Stimulated activated CD4-positive, alpha-beta T cell treated with anti-CD3 and anti-CD28 coated beads, TNF-alpha, amount 100 ng/mL, for 4 hours (primary cell): Measurements from ENCODE around the gene NKAIN2.

ENCODE experiments used
- DNase-seq, 3 experiments: peaks; one replicate each; pipeline ENCODE4 v3.0.0-alpha.2; 2020; ENCODE audit warnings: low read depth in 3 of 3

The NKAIN2 gene

DNA sequence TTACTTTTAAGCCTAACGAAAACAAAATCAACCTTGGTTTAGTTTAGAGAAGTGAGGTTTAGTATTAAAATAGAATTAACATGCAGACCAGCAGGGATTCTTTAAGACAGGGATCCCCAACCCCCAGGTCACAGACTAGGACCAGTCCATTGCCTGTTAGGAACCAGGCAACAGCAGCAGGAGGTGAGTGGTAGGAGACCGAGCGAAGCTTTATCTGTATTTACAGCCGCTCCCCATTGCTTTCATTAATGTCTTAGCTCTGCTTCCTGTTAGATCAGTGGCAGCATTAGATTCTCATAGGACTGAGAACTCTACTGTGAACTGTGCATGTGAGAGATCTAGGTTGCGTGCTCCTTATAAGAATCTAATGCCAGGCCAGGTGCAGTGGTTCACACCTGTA, 225.9 kb downstream of the NKAIN2 start:
- no peak for DNase-seq

DNA sequence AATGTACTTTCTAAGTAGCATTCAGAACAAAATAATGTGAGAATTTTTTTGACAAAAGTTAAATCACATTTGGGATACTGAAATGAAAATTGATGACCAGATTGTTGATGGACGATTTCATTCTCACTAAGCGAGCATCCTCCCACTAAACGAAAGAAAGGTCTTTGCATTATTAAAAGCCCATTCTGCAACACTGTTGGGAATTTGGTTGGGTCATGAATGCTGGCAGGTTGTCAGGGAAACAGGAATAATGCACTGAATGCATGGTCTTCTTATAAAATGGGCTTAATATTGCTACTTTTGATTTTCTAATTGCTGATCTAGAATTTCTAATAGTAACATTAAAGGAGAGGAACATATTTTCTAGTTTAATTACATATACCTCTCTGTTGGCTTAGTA, 229.8 kb downstream of the NKAIN2 start:
- DNase-seq = no peak

DNA sequence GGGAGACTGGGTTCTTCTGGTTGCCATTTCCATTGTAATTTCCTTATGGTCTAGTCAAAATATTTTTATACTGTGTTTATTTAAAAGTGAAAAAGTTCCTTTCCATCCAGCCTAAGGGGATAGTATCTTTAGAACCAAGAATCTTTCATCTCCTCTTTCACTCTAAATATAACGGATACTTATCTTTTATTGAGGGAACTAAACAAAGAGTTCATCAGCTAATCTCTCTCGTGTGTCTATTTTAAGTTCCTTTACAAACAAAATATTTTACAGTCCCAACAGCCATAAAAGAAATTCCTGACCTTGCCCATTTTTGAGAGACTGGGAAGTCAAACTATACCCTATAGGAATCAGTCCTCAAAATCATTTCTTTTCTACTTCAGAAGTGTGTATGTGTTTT, 232.7 kb downstream of the NKAIN2 start:
- no peak for DNase-seq

DNA sequence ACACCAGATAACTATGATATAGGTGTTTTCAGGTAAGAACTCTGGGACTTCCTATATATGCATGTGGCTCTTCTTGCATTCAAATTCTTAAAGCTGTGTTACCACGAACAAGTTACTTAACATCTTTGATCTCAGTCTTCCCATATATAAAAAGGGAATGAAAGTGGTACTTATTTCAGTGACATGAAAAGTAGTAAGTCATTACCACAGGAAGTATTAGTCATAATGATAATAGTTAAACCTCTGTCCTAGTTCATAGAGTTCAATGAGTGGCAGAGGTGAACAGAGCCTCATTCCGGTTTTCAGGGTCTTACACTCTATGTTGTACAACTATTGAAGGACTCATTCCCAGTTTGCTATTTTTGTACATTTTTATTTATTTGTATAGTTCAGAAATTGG, 237.0 kb downstream of the NKAIN2 start:
- no peak for DNase-seq

DNA sequence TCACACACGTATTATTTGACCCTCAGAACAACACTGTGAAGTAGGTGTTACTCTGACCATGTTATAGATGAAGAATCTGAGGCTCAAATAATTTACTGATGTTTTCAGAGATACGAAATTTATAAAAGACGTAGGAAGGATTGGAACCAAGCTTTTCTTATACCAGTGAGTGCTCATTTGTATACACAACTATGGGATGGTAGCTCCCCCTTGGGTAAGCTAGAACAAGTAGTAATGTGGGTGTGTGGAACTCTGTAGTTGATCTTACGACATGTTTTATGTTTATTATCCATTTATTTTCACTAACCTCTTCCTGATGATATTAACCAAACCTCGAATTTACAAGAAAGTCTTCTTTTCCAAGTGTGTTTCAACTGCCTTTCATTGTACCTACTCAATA, 248.5 kb downstream of the NKAIN2 start:
- no peak for DNase-seq

DNA sequence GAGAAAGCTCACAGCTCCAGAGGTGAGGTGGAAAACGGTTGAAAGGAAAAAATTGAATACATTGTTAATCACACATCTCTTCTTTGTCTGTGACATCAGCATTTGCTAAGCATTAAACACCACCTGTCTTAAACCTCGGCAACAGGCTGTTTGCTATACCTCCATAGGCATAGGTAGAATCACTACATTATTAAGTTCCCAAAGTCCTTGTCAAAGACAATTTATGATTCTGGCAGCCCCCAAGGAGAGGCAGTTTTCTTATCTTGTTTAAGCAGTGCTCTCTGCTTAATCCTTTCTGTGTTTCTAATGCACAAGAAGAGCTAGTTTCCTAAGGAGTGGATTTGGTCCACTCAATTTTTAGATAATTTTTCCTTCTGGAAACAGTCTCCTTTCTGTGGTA, 249.7 kb downstream of the NKAIN2 start:
- DNase-seq = no peak

DNA sequence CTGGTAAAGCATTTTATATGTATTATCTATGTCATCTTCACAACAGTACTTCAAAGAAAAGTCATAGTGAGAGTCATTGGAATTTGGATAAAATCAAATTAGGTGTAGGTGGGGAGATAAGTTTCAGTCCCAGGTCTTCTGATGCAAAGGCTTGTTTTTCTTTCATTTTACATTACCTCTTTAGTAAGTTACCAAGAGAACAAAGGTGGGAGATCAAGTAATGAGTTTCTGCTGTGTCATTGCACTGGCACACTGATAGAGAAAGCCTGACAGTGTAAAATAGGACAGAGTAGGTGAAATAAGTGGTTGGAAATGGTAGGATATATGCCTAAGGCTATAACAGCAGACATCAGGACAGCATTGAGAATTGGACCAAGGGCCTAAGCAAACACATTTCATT, 250.4 kb downstream of the NKAIN2 start:
- DNase-seq = no peak

DNA sequence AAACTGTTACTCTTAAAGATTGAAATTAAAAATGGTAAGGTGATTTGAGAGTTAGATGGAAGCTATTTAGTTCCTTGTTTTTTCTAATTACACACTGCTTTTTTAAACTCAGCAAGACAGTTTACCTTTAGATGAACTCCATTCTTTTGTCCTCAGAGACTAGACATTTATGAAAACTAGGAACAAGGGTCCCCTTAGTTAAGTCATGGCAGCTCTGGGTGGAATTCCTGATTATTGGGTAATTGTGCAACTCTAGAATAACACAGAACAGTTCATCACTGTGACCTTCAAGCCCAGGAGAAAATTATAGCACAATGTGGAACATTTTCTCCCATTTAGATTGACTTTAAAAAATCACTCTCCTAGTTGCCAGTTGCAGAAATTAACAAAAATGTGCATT, 251.7 kb downstream of the NKAIN2 start:
- DNase-seq = no peak

DNA sequence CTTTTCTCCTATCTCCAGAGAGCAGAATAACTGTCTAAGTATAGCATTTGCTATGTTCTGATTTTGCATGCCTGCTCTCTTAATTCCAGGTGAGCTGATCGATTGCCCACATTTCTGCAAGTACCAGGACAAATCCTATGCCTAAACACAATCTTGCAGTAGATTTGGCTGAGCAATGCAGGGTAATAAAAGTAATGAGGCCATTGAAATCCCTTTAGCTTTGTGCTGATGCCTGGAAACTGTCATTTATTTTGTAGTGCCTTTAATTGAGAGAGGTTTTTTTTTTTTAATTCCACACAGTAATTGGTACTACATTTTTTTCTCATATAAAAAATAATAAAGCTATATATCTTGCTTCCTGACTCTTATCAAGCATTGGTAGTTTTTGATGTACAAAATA, 252.3 kb downstream of the NKAIN2 start:
- no peak for DNase-seq

DNA sequence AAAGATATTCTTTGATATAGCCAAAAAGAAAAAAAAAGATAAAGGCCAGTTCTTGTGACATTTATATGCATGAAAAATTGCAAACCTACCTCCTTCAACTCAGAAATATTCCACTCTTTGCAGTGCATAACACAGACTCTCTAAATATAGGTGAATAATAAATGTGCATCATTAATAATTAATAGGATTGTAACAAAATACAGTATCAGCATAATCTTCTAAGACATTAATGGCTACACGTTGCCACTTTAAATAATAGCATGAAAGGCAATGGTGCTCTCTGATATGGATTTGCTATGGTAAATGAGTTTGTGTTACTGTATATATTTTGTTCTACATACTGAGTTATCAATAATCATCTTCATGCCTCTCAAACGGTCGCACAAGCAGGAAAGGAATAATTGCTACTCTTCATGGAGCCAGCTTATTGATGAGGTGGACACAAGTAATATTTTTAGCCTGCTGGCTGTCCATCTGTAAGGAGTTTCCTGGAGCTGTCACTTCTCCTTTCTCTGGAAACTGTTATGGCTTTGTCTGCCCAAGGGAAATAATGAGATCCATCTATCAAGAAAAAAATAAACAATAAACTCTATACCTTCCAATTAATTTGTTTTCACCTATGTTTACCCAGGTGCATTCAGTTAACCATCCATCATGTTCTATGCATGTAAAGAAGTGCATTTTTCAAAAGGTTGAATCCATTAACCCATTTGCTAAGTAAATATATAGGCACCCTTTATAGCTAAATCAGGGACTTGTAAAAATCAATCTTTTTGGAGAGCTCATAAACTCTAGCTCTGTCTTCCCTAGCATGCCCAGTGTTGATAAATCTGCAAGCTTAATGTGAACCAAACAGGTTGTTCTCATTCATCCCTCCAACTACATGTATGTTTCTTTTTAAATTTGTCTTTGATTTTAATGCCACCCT, 253.0 kb downstream of the NKAIN2 start:
- no peak for DNase-seq

DNA sequence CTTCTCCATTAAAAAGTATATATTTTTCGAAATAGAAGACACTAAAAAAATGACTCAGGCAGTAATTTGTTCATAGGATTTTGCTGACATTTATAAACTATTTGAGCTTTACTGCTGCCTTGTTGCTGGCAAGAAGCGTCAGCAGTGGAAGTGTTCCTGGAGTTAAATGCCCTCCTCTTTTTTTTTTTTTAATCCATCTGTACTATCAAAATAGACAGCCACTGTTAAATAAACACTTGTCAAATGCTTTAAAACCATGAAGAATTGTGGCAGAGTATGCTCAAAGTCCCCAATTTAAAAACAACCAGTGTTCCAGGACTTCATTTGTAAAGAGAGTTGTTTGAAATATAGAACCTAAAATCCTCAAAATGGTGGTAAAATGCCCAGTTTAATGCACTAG, 253.8 kb downstream of the NKAIN2 start:
- DNase-seq = no peak

DNA sequence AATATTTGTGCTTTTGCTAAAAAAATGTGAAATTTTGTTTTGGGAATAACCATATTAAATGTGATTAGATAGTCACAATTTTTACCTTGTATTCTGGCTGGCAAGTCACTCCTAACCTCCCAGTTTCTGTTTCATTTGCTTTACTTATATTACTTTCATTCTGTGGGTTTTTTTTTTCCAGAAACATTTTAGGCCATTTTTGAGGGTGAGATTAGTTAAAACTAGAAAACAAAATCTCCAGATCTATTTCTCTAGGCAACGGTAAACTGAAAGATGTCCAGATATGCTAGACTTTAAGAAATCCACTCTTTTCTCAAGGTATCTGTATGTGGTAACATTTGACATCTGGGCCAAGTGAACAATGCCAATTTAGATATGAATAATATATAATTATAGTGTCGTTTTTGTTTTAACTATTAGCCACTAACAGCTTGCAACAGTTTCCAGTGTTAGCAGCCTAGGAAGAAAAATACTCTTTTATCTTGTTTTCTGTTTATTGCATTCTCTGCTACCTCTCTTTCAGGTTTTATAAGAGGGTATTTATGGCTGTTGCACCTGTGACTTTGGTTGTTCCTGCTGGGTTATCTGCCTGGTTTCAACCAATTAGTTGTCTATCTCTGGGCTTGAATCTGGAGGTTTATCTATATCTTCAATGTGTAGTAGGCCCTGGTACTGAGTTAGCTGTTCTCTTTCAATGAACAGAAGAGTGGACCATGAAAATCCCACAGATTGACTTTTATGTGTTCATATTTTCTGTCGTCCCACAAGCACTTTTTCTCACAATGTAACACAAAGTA, 260.9 kb downstream of the NKAIN2 start:
- DNase-seq = no peak

DNA sequence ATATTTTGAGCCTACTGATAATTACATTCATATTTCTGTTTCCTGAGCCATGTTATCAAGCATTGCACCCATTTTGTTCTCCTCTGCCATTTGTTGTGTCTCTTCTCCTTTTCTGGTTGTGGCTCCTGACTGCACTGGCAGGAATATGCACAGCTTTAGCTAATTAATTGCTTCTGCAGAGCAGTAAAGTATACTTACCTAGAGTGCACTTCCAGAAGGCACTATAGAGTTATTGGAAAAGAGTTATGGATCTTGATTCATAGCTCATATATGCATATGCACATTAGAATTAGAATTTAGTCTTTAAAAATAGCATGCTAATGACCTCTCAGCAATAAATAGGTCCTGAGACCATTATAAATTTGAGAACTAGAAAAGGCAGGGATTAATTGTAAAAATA, 262.6 kb downstream of the NKAIN2 start:
- DNase-seq = no peak

DNA sequence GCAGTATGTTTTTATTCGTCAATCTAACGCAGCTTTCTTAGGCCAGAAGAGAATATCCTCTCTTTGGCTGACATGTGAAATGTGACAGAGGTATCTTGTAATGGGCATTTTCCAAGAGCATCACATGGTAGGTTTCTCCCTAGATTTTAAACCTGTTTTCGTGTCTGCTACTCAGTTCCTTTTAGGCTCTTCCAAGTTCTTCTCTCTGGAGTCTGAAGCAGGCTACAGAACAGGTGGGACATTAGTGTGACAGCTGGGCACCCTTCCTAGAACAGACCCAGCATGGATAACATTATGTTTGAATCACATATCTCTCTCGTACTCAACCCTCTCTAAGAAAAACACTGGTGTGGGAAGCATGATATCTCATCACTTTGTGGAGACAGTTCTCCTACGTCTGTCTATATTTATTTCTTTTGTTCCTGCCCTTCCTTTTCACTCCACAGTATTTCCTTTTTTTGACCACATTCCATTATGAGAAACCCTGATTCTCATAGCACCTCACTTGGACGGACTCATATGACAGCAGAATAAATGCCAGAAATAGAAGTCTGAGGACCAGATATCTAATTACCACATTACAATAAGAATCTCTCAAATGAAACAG, 263.4 kb downstream of the NKAIN2 start:
- no peak for DNase-seq

DNA sequence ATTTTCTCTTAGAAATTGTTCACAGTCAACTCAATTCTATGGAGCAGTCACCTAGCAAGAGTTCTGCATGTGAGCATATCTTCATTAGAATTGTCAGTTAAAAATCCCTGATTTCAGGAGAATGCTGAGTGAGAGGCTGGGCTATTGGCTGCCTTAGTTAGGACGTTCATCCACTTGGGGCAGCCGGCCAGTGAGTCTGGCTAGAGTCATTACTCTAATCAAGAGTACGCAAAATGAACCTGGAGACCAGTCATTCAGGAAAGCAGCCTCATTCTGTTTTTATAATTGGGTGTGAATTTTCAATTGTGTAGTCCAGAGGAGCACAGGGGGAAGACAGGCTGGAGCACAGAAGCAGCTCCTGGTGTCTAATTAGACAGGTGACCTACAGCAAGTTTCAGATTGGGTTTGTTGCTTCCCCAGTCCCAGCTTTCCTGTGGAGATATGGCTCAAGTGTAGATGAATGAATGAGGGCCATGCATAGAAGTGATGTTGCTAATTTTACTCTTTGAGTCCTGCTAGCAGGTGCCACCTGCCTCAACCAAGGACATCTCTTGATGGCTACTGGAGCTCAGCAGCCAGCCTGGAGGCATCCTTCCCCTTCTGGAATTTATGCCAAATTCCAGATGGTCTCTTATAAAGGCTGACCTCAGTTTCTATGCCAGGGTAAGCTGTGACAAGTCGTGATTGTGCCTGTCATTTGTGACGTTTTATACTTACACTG, 265.7 kb downstream of the NKAIN2 start:
- DNase-seq = no peak

DNA sequence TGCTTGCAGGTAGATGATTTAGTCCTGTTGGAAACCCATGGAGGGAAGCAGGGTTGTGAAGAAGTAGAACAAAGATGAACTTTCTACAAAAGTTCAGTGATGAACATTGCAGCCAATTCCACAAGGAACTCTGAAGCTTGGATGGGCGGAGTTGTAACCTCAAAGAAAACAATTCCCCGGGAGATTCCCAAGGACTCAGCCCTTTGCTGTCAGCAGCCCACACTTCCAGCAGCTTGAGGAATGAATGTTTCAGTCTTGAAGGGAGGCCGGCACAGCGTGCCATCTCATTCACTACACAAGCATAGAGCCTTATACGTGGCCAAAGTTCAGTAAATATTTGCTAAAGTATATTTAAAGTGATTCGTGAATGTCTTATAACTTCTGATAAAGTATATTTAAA, 269.4 kb downstream of the NKAIN2 start:
- no peak for DNase-seq

DNA sequence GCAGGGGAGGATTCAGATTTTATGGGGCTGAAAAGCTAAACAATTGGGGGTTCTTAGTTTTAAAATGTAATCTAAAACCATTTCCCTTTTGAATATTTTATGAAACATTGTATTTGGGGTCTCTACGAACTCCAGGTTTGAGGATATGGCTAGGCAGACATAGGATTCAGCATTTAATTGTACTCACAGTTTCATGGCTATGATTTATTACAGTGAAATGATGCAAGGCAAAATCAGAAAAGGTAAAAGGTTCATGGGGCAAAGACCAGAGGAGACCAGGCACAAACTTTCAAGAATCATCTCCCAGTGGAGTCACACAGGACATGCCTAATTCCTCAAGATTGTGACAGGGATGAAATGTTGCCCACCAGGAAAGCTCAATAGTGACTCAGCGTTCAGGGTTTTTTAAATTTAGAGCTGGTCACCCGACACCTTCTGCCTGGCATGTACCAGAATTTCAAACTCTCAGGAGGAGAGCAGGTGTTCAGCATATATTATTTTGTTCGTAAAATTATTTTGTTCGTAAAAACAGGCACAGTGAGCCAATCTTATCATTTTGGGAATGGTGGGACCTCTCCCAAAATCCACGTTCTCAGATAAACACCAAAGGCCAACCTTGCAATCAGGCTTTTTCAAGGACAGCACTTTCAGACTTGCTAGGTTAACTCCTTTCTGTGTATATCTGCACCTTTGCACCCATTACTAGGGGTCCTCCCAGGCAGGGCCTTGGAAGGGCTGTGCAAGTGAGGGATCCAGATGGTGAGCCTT, 270.3 kb downstream of the NKAIN2 start:
- DNase-seq = no peak

DNA sequence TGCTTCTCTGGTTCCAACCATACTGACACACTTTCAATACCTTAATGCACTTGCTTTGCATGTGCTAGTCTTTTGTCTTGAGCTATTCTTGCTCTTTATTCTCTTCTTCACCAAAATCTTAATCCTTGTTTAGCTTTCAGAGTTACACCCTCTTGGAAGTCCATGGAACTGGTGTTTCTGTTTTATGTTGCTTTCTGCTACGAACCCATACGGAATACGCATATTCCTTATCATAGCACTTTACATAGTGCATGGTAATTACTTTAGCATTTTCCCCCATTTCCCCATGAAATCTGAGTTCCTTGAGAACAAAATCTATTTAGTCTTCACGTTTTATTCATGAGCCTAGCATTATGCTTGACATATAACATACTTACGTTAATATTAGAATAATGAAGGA, 270.9 kb downstream of the NKAIN2 start:
- no peak for DNase-seq

DNA sequence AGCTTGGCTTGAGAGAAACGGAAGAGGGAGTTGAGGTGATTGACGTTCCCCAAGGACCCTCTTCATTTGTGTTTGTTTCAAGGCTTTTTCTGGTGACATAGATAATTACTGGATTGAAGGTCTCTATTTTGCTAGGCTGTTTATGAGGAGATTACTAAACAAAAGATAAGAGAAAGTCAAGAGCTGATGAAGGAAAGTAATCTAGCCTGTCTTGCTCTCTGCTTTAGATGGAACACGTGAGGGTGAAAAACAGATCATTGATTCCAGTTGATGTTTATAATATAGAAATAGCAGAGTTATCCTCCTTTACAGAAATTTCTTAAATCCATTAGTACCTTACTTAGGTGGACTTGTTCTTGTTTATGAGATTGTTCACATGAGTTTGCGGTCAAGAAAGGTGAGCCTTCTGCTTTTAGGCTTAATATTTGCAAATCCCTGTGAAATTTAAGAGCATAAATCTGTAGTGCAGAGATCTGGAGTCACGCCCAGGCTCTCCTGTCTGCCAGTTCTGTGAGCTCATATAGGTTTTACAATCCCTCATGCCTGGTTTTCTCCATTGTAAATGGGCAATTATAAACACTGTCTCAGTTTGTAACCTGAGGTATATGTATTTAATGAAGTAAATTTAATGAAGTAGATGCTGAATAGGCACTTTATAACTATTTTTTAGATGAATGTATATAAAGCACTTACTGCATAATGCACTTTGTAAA, 272.8 kb downstream of the NKAIN2 start:
- DNase-seq = no peak

DNA sequence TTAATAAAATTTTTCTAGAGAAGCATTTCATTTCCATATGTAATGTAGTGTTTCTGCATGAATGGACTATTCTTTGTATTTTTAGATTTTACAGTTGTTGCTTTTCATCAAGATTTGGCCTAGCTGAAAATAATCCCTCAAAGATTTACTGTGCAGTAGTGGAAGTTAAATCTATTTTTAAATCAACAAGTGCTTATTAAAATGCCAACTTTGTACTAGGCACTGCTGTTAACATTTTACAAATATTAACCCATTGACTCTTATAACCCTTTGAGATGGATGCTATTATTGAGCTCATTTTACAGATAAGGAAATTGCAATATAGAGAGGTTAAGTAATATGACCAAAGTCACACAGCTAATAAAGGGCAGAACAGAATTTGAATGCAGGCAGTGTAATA, 274.5 kb downstream of the NKAIN2 start:
- DNase-seq = no peak

DNA sequence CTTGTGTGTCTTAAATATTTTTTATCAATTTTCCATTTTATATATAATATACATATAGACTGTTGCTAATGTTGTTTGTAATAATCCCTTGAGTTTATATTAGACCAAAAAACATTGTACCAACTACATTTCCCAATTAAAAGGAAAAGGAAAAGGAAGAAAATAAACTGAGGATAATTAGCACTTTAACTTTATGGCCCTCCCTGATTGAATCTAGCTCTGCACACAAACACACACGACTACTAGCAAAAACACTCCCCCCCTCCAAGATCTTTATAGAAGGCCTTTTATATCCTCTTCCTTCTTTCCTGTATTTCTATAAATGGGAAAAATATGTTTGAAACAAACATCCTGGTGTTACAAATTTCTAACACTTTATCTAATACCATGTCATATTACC, 276.8 kb downstream of the NKAIN2 start:
- DNase-seq = no peak
